GM23338 (cell line): ENCODE measurements around the gene PATE1.

Source experiments
- CTCF ChIP-seq, 2 experiments: fragments of 200-600 bp in 1 of 2; sonication (generic) in 1 of 2; conservative IDR thresholded peaks; 2 replicates each; pipeline versions ENCODE4 v1.5.1 to v1.6.1; 2016 to 2017; ENCODE audit warnings: antibody characterized with exemption in 2 of 2, low read depth in 2 of 2, mild to moderate bottlenecking in 2 of 2, moderate library complexity in 1 of 2
- EZH2phosphoT487 ChIP-seq: fragments of 200-600 bp; sonication (generic); IDR thresholded peaks from one replicate; pipeline ENCODE4 v1.8.1; 2018; ENCODE audit warnings: antibody characterized with exemption; ENCODE audit not compliant: unreplicated experiment
- POLR2AphosphoS5 ChIP-seq: IDR thresholded peaks from 2 replicates; pipeline ENCODE4 v1.6.1; 2016; ENCODE audit warnings: antibody characterized with exemption, low read depth
- ZNF462 ChIP-seq: fragments of 250-450 bp; sonication (Bioruptor Pico); IDR thresholded peaks from 2 replicates; pipeline ENCODE4 v1.5.0; 2020; ENCODE audit warnings: mild to moderate bottlenecking, moderate library complexity

GRCh38 chr11:125773516-125773915 is 27.4 kb downstream of the PATE1 start:
- TF ChIP-seq EZH2phosphoT487 (no peak), CTCF (conservative IDR thresholded peaks at IDR 0.05; ENCODE audit: low read depth in 2 of 2) (no peak), POLR2AphosphoS5 (no peak), ZNF462 (CRISPR knock-in tag) (no peak)
